Measurements from ENCODE around the gene GASK1A.

GASK1A gene

DNA sequence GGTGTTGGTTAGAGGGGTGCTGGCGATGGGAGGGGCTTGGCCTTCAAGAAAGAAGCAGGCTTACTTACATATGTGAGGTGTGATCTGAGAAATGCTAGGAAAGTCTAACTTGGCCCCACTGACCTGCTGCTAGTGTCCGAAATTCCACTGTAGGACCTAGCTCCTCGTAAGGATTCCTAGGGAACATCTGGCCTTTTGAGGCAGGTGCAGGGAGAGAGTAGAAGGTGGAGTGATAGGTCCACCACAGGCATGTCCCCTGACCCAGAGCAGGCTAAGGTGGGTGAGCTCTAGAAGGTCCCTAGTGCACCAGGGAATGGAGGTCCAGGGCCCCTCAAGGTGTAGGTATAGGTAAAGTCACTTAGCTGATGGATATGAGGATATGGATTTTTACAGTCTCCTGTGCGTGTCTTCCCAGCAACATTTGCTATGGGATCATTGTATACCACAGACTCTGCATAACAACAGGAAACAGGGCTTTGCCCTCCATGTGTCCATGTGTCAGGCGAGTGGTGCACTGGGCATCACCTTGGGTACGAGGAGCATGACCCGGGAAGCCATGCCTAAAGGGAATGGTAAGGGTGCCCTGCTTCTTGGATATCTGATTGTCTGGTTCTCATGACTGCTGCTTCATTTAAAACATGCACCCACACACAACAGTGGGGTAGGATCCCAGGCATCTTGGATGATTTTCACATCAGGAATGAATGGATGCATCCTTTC is 94.2 kb downstream of the GASK1A start:
- POLR2A ChIA-PET, result no interaction called here
- CTCF ChIA-PET, result no interaction called here
- TF ChIP-seq, protein P1, sequence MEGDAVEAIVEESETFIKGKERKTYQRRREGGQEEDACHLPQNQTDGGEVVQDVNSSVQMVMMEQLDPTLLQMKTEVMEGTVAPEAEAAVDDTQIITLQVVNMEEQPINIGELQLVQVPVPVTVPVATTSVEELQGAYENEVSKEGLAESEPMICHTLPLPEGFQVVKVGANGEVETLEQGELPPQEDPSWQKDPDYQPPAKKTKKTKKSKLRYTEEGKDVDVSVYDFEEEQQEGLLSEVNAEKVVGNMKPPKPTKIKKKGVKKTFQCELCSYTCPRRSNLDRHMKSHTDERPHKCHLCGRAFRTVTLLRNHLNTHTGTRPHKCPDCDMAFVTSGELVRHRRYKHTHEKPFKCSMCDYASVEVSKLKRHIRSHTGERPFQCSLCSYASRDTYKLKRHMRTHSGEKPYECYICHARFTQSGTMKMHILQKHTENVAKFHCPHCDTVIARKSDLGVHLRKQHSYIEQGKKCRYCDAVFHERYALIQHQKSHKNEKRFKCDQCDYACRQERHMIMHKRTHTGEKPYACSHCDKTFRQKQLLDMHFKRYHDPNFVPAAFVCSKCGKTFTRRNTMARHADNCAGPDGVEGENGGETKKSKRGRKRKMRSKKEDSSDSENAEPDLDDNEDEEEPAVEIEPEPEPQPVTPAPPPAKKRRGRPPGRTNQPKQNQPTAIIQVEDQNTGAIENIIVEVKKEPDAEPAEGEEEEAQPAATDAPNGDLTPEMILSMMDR (IDR thresholded peaks at IDR 0.05; ENCODE audit: control extremely low read depth, extremely low read depth, low read depth, missing control alignments), result no peak
- DNase-seq (ENCODE audit: extremely low spot score), result no peak

DNA sequence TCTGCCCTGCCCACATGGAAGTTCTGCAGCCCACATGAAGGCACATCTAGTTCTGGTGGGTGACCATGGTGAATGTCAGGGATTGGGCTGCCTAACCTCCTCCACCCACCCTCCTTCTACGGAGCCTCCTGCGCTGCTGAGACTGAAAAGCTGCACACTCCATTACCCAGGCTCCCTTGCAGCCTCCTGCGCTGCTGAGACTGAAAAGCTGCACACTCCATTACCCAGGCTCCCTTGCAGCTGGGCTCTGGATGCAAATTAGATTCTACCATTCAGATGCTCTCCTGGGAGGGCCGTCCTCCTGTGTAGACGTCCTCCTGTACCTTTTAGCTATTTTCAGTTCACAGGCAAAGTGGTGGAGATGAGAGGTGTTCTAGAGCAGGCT is 94.7 kb downstream of the GASK1A start:
- no peak for DNase-seq (ENCODE audit: extremely low spot score)
- CTCF ChIA-PET, result no interaction called here
- POLR2A ChIA-PET, result no interaction called here

DNA sequence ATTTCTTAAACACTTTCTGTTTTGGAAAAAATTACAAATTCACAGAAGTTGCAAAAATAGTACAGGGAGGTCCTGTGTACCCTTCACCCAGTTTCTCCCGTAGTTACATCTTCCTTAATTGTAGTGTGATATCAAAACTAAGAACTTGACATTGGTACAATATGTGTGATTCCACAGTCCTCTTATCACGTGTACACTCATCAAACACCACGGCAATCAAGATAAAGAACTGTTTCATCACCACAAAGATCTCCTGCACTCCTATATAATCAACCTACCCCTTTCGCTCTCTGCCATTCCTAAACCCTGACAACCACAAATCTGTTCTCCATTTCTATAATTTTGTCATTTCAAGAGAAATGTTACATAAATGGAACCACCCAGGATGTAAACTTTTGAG is 95.4 kb downstream of the GASK1A start:
- ChIA-PET CTCF (no interaction called here), POLR2A (no interaction called here)
- TF ChIP-seq, protein P1 (IDR thresholded peaks at IDR 0.05; ENCODE audit: control extremely low read depth, extremely low read depth, low read depth, missing control alignments), result no peak
- no peak for DNase-seq (ENCODE audit: extremely low spot score)

More for the DNA sequence above, 94.7 kb downstream of the GASK1A start:
- TF ChIP-seq, protein P1 (IDR thresholded peaks at IDR 0.05; ENCODE audit: control extremely low read depth, extremely low read depth, low read depth, missing control alignments), result no peak

DNA sequence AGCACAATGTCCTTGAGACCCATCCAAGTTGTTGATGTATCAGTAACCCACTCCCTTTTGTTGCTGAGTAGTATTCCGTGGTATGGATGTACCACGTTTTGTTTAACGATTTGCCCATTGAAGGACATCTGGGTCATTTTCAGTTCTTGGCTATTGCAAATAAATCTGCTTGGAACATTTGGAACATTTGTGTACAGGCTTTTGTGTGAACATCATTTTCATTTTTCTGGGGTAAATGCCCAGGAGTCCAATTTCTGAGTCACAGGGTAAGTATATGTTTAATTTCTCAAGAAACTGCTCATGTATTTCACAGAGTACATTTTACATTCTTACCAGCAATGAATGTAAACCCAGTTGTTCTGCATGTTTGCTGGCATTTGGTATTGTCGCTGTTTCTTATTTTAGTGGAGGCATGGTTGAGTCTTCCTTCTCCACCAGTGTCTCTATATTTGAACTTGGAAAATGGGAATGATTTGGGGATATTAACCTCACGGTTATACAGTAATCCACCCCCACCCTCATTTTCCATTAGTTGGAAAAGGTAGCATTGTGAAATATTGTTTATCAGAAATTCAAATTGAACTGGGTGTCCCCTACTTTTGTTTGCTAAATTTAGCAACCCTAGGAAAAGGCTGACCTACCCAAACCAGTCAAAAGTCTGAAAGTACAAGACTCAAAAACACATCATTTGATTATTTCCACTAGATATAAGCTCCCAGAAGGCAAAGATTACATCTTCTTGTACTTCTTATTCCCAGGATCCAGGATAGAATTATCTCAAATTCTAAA is 96.0 kb downstream of the GASK1A start:
- ChIA-PET CTCF (no interaction called here), POLR2A (no interaction called here)
- no peak for DNase-seq (ENCODE audit: extremely low spot score)
- TF ChIP-seq, protein P1 (IDR thresholded peaks at IDR 0.05; ENCODE audit: control extremely low read depth, extremely low read depth, low read depth, missing control alignments), result no peak

DNA sequence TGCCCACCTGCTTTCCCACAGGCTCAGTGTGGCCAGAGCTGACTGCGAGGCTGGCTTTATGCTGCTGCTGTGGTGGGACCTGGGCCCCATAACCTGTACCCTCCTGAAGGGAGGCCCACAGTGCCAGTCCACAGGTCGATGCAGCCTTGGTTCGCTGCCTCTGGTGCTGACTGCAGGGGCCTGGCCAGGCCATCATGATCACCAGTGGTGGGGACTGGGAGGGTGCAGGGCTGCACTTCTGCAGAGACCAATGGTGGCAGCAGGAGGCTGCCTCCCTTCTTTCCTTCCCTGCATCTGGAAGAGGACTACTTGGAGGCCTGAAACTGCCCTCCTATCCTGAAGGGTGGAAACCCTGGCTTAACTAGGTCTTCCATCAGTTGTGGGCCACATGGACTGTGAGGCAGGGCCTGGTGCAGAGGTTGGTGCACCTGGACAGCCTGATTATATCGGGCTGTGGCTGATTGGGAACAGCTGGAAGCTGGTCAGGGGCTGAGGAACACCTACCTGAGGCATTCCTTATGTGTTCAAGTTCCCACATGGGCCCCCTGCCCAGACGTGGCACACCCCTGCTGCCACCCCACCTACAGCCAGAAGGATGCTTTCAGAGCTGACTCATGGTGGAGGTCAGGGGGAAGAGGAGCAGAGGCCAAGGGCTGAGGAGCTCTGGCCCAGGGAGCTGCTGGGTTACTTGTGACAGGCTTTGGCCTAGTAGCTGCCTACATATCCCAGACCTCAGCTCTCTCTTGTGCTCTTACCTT is 97.0 kb downstream of the GASK1A start:
- ChIA-PET POLR2A (no interaction called here), CTCF (no interaction called here)

DNA sequence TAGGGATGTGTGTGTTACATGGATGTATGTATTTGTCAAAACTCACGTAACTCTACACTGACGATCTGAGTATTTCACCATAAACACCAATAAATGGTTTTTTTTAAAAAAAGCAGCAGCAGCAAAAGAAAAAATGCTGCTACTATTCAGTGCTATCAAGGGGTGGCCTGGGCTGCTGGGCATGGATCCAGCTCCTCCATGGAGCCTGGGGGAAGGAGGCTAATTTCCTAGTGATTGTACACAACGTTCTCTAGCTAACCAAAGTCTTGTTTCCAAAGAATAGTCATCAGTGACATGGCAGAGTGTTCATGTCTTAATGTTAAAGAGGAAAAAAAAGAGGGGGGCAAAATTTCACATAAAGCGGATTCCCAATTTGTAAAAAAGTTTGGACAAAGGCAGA is 97.7 kb downstream of the GASK1A start:
- CTCF ChIA-PET, result interaction anchor here (2.2 kb wide), 1 partner anchor 13 kb away, joined by 5 read pairs; no protein-coding TSS in a partner anchor
- DNase-seq (ENCODE audit: extremely low spot score), result no peak
- TF ChIP-seq, protein P1 (IDR thresholded peaks at IDR 0.05; ENCODE audit: control extremely low read depth, extremely low read depth, low read depth, missing control alignments), result no peak
- POLR2A ChIA-PET, result no interaction called here

More for the DNA sequence above, 97.0 kb downstream of the GASK1A start:
- TF ChIP-seq, protein P1 (IDR thresholded peaks at IDR 0.05; ENCODE audit: control extremely low read depth, extremely low read depth, low read depth, missing control alignments), result no peak
- no peak for DNase-seq (ENCODE audit: extremely low spot score)

Data from GM10248 (cell line).